ENCODE measurements around the gene GTF2A1.

The GTF2A1 gene

GRCh38 chr14:81205639-81206038, 15.1 kb downstream of the GTF2A1 start:
- Histone ChIP-seq H3K27me3 (ENCODE audit: insufficient read depth, low read length) (no peaks in the 10 kb centered on the region), H3K4me1 (ENCODE audit: insufficient read depth, low read length) (no peaks in the 10 kb centered on the region), H3K4me3 (ENCODE audit: low read length) (no peak overlapping the region), H3K9me3 (ENCODE audit: insufficient read depth, low read depth, low read length) (no peaks in the 10 kb centered on the region), H3K36me3 (ENCODE audit: insufficient read depth, low read depth, low read length) (peaks cover 99% of the 10 kb centered on the region), H3K9ac (ENCODE audit: low read depth, low read length) (no peak overlapping the region), H3K27ac (ENCODE audit: low read length) (no peak overlapping the region)

GRCh38 chr14:81200054-81200453, 20.7 kb downstream of the GTF2A1 start:
- Histone ChIP-seq H3K4me1 (ENCODE audit: insufficient read depth, low read length) (no peaks in the 10 kb centered on the region), H3K4me3 (ENCODE audit: low read length) (no peak overlapping the region), H3K27ac (ENCODE audit: low read length) (no peak overlapping the region), H3K9me3 (ENCODE audit: insufficient read depth, low read depth, low read length) (no peaks in the 10 kb centered on the region), H3K27me3 (ENCODE audit: insufficient read depth, low read length) (no peaks in the 10 kb centered on the region), H3K36me3 (ENCODE audit: insufficient read depth, low read depth, low read length) (peaks cover 98% of the 10 kb centered on the region), H3K9ac (ENCODE audit: low read depth, low read length) (no peak overlapping the region)

- Histone ChIP-seq H3K27me3 (ENCODE audit: insufficient read depth, low read length) (no peaks in the 10 kb centered on the region), H3K36me3 (ENCODE audit: insufficient read depth, low read depth, low read length) (peaks cover 99% of the 10 kb centered on the region), H3K9me3 (ENCODE audit: insufficient read depth, low read depth, low read length) (no peaks in the 10 kb centered on the region), H3K4me1 (ENCODE audit: insufficient read depth, low read length) (no peaks in the 10 kb centered on the region), H3K4me3 (ENCODE audit: low read length) (no peak overlapping the region), H3K9ac (ENCODE audit: low read depth, low read length) (no peak overlapping the region), H3K27ac (ENCODE audit: low read length) (no peak overlapping the region)
These were observed 21.7 kb downstream of the GTF2A1 start for GRCh38 chr14:81199084-81199483.

- H3K27me3 ChIP-seq (ENCODE audit: insufficient read depth, low read length): no peaks in the 10 kb centered on the region
- no peak overlapping the region for H3K4me3 ChIP-seq (ENCODE audit: low read length)
- peaks cover 99% of the 10 kb centered on the region for H3K36me3 ChIP-seq (ENCODE audit: insufficient read depth, low read depth, low read length)
- no peak overlapping the region for H3K27ac ChIP-seq (ENCODE audit: low read length)
- no peaks in the 10 kb centered on the region for H3K9me3 ChIP-seq (ENCODE audit: insufficient read depth, low read depth, low read length)
- no peaks in the 10 kb centered on the region for H3K4me1 ChIP-seq (ENCODE audit: insufficient read depth, low read length)
- H3K9ac ChIP-seq (ENCODE audit: low read depth, low read length): no peak overlapping the region
These were observed 22.1 kb downstream of the GTF2A1 start for GRCh38 chr14:81198651-81199050.

- Histone ChIP-seq H3K9ac (ENCODE audit: low read depth, low read length) (no peak overlapping the region), H3K4me3 (ENCODE audit: low read length) (no peak overlapping the region), H3K36me3 (ENCODE audit: insufficient read depth, low read depth, low read length) (peaks cover 93% of the 10 kb centered on the region), H3K9me3 (ENCODE audit: insufficient read depth, low read depth, low read length) (no peaks in the 10 kb centered on the region), H3K27me3 (ENCODE audit: insufficient read depth, low read length) (no peaks in the 10 kb centered on the region), H3K27ac (ENCODE audit: low read length) (no peak overlapping the region), H3K4me1 (ENCODE audit: insufficient read depth, low read length) (no peaks in the 10 kb centered on the region)
These were observed 26.7 kb downstream of the GTF2A1 start for GRCh38 chr14:81193924-81194633.

GRCh38 chr14:81192594-81192993, 28.2 kb downstream of the GTF2A1 start:
- Histone ChIP-seq H3K4me1 (ENCODE audit: insufficient read depth, low read length) (no peaks in the 10 kb centered on the region), H3K4me3 (ENCODE audit: low read length) (no peak overlapping the region), H3K27ac (ENCODE audit: low read length) (no peak overlapping the region), H3K9ac (ENCODE audit: low read depth, low read length) (no peak overlapping the region), H3K36me3 (ENCODE audit: insufficient read depth, low read depth, low read length) (peaks cover 92% of the 10 kb centered on the region), H3K9me3 (ENCODE audit: insufficient read depth, low read depth, low read length) (no peaks in the 10 kb centered on the region), H3K27me3 (ENCODE audit: insufficient read depth, low read length) (no peaks in the 10 kb centered on the region)

GRCh38 chr14:81187832-81188522, 32.8 kb downstream of the GTF2A1 start:
- Histone ChIP-seq H3K27me3 (ENCODE audit: insufficient read depth, low read length) (no peaks in the 10 kb centered on the region), H3K9ac (ENCODE audit: low read depth, low read length) (no peak overlapping the region), H3K4me3 (ENCODE audit: low read length) (no peak overlapping the region), H3K27ac (ENCODE audit: low read length) (no peak overlapping the region), H3K9me3 (ENCODE audit: insufficient read depth, low read depth, low read length) (no peaks in the 10 kb centered on the region), H3K36me3 (ENCODE audit: insufficient read depth, low read depth, low read length) (peaks cover 89% of the 10 kb centered on the region), H3K4me1 (ENCODE audit: insufficient read depth, low read length) (no peaks in the 10 kb centered on the region)

- H3K27me3 ChIP-seq (ENCODE audit: insufficient read depth, low read length): no peaks in the 10 kb centered on the region
- H3K27ac ChIP-seq (ENCODE audit: low read length): no peak overlapping the region
- H3K4me3 ChIP-seq (ENCODE audit: low read length): no peak overlapping the region
- no peaks in the 10 kb centered on the region for H3K4me1 ChIP-seq (ENCODE audit: insufficient read depth, low read length)
- no peak overlapping the region for H3K9ac ChIP-seq (ENCODE audit: low read depth, low read length)
- H3K36me3 ChIP-seq (ENCODE audit: insufficient read depth, low read depth, low read length): peaks cover 59% of the 10 kb centered on the region
- no peaks in the 10 kb centered on the region for H3K9me3 ChIP-seq (ENCODE audit: insufficient read depth, low read depth, low read length)
These were observed 41.1 kb downstream of the GTF2A1 start for GRCh38 chr14:81179631-81180030.

GRCh38 chr14:81178063-81178462, 42.7 kb downstream of the GTF2A1 start:
- no peaks in the 10 kb centered on the region for H3K27me3 ChIP-seq (ENCODE audit: insufficient read depth, low read length)
- H3K9ac ChIP-seq (ENCODE audit: low read depth, low read length): no peak overlapping the region
- no peaks in the 10 kb centered on the region for H3K4me1 ChIP-seq (ENCODE audit: insufficient read depth, low read length)
- no peaks in the 10 kb centered on the region for H3K9me3 ChIP-seq (ENCODE audit: insufficient read depth, low read depth, low read length)
- peaks cover 44% of the 10 kb centered on the region for H3K36me3 ChIP-seq (ENCODE audit: insufficient read depth, low read depth, low read length)
- H3K27ac ChIP-seq (ENCODE audit: low read length): no peak overlapping the region
- no peak overlapping the region for H3K4me3 ChIP-seq (ENCODE audit: low read length)

GRCh38 chr14:81177225-81177624, 43.5 kb downstream of the GTF2A1 start:
- H3K9me3 ChIP-seq (ENCODE audit: insufficient read depth, low read depth, low read length): no peaks in the 10 kb centered on the region
- peaks cover 37% of the 10 kb centered on the region for H3K36me3 ChIP-seq (ENCODE audit: insufficient read depth, low read depth, low read length)
- H3K27ac ChIP-seq (ENCODE audit: low read length): no peak overlapping the region
- no peak overlapping the region for H3K9ac ChIP-seq (ENCODE audit: low read depth, low read length)
- no peaks in the 10 kb centered on the region for H3K4me1 ChIP-seq (ENCODE audit: insufficient read depth, low read length)
- no peaks in the 10 kb centered on the region for H3K27me3 ChIP-seq (ENCODE audit: insufficient read depth, low read length)
- H3K4me3 ChIP-seq (ENCODE audit: low read length): no peak overlapping the region

GRCh38 chr14:81176241-81176640, 44.5 kb downstream of the GTF2A1 start:
- Histone ChIP-seq H3K4me3 (ENCODE audit: low read length) (no peak overlapping the region), H3K9me3 (ENCODE audit: insufficient read depth, low read depth, low read length) (no peaks in the 10 kb centered on the region), H3K27me3 (ENCODE audit: insufficient read depth, low read length) (no peaks in the 10 kb centered on the region), H3K9ac (ENCODE audit: low read depth, low read length) (no peak overlapping the region), H3K4me1 (ENCODE audit: insufficient read depth, low read length) (no peaks in the 10 kb centered on the region), H3K27ac (ENCODE audit: low read length) (no peak overlapping the region), H3K36me3 (ENCODE audit: insufficient read depth, low read depth, low read length) (peaks cover 27% of the 10 kb centered on the region)

GRCh38 chr14:81172881-81173280, 47.9 kb downstream of the GTF2A1 start:
- Histone ChIP-seq H3K27ac (ENCODE audit: low read length) (no peak overlapping the region), H3K36me3 (ENCODE audit: insufficient read depth, low read depth, low read length) (no peaks in the 10 kb centered on the region), H3K4me1 (ENCODE audit: insufficient read depth, low read length) (no peaks in the 10 kb centered on the region; the same call in 1 of the 2 replicates), H3K4me3 (ENCODE audit: low read length) (no peak overlapping the region), H3K27me3 (ENCODE audit: insufficient read depth, low read length) (no peaks in the 10 kb centered on the region), H3K9ac (ENCODE audit: low read depth, low read length) (no peak overlapping the region), H3K9me3 (ENCODE audit: insufficient read depth, low read depth, low read length) (no peaks in the 10 kb centered on the region)

All from iPS-20b (cell line).